Putamen (tissue), 1 donor: ENCODE results near the gene HOXB4.

Experiments
- DNase-seq: peaks from one replicate; pipeline ENCODE4 v3.0.0-alpha.2; 2016; ENCODE audit warnings: low spot score

The HOXB4 gene

DNA sequence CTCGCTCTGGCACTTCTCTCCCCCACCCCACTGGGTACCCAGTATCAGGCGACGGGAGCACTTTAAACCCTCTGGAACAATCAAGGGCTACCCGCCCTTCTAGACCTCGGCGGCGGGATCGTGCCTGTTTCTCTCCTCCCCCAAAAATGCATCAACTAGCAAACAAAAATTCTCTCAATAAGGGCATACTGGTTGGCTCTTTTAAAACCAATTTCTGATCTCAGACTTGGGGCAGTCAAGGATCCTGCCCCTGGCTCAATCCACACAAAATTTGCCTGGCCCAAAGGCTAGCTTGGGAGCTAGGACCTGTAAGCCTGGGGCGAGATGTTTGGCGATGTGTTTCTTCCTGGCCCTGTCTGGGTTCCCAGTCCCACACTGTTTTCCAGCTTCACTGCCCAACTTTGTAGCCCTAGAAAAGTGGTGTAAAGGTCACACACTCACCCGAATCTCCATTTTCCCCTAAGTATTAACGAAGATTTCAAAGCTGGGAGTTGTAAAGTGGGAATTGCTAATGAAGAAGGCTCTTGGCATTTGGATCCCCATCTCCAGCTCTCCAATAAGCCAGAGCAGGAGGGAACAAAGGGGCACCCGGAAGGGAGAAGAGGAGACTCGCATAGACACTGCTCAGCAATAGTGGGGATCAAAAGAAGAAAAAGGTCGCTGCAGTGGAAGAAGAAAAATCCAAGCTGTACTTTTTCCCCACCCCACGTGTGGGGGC, 18.9 kb downstream of the HOXB4 start:
- no peak for DNase-seq

DNA sequence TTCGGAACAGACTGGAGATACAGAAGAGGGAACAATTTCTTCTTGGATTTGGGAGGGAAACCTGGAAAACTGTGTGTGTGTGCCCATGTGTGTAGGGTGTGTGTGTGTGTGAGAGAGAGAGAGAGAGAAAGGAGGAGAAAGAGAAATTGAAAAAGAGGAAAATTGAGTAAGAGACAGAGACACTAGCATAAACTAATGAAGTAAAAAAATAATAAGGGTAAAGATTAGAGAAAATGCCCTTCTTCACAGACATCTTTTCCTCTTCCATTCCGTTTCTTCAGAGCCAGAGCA, 19.4 kb downstream of the HOXB4 start:
- DNase-seq = no peak

DNA sequence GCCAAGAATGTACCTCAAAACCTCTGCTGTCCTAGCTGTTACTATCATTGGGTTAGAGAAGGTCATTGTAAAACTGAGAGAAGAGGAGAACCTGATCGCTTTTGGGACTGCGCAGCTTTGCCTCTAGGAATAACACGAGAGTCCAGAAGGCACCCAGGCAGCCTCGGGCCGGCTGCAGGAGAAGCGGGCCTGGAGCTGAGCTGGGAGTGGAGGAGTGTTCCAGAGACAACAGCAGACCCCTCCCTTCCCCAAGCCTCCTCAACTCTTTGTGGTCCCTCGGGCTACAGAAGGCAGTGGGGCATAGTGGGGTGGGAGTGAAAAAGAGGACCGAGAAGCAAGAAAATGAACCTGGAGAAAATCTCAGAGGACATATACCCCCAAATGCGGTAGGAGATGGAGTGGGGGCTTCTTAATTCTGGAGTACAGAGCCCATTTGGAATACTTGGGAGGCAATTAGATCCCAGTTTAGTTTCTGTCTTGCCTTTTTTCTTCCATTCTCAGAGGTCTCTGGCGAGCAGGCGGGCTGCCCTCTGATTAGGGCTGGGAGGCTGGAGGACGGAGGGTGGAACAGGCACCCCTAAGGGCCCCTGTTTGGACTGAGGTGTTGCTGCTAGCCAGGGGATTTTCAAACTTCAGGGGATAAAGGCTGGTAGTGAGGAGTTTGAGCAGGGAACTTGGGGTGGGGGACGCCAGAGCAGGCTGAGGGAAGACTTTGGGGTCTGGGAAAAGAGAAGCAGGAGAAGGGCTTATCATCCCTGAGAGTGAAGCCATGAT, 19.9 kb downstream of the HOXB4 start:
- DNase-seq = no peak

DNA sequence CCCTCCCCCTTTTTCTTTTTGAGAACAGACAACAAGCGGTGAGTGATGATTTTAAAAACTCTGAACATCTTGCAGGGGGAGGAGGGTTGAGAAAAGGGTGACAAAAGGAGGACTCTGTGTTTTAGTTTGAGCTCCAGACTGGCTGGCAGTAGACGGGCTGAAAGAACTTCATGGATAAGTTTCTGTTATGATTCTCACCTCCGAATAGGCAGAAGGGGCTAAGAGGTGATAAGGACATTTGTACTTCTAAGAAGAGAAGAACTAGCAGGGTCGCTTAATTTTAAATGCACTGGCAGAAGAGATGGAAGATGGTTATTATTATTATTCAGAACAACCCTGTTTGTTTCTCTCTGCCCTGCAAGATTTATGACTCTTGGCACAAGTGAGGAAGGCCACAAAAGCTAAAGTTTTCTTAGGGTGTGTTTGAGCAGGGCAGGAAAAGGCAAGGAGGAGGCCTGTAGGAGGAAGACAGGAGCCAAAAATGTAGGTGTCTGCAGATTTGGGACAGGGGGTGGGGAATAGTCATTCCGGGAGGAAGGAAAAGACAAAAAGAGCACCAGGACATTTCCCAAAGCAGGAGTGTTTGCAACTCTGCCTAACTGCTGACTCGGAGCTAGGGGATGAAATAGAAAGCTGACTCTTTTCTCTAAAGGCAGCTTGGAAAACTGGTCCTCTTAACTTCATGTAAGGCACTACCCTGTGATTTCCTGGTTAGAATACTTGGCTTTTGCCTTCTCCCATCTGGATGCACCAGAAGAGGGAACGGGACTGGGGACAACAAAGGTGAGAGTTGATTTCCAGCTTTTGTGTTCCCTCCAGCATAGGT, 21.4 kb downstream of the HOXB4 start:
- no peak for DNase-seq

DNA sequence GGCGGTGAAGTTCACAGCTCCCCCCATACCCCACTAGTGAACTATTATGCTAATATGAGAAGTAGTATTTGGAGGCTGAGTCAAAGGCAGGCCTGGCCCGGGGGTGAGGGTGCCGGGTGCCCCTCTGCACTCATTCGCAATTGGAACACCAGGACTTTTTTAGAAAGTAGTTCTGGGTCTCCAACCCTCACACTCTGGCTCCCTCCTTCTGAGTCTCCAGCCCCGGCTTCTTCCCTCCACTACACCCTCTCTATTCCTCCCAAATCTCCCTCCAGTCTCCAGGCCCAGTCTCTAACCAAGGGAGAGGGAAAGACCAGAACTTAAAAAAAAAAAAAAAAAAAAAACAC, 21.9 kb downstream of the HOXB4 start:
- no peak for DNase-seq

DNA sequence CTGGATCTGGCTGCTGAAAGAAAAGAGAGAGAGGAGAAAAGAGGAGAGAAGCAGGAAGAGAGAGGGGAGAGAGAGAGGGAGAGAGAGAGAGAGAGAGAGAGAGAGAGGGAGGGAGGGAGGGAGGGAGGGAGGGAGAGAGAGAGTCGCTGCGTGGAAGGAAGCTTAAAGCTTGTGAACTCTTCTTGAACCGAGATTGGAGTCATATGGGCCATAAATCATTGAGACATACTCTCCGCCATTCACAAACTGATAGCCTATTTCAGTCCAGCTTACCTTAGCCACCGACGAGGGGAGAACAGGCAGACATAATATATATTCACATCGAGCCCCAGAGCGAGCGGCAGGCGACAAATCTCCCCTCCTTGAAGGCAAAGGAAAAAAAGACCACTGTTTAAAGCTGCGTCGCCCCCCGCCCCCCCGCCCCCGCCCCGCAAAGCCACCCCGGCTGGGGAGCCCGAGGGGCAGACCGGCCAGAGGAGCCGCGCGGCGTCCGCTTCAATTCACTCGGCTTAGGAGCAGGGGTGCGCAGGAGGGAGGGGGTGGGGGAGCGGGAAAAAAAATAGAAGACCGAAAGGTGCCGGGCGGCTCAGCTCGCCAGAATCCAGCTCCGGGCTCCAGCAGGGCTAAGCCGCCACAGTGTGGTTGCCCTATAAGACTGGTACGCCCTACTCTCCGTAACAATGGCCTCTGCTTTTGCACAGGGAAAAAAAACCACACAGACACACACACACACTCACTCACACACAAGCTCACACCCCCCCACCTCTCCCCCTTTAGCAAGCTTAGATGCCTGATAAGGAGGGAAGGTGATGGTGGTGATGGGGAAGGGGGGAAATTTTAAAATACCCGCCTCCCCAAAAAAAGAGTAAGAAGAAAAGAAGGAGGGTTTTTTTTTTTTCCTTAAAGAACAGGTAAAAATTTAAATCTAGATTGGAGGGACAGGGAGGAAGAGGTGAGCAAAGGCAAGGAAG, 22.6 kb downstream of the HOXB4 start:
- no peak for DNase-seq

DNA sequence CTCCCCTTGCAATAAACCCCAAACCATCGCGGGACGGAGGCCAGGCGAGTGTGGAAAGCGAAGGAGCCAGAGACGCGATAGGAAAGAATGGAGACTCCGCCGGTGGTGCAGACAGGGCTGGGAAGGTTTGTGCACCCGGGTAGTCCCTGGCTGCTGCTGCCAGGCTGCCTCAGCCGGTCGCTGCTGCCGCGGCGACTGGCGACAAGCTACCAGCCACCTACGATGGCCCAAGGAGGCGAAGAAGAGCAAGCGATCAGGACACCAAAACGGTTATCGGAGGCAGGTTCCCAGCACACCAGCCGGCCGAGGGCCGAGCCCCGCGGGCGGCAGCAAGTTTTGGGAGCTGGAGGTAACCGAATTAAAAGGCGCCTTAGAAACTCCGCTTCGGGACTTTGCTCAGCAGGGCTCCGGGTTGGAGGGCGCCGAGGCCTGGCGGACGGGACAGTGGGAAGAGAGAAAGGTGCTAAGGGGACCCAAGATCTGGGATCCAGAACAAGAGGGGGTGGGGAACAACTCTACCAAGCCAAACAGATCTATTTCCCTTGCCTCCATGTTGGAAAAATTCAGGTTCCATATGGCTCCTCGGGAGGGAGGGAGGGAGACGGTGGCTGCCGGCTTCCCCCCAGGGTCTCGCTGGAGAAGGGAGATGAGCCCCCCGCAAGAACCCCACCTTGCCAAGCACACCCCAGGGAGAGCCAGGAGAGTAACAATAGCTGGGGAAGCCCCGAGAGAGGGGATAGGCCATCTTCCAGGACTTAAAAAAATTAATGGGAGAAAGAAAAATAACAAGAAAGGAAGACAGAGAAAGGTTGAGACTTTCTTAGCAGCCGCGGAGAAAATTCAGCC, 23.5 kb downstream of the HOXB4 start:
- no peak for DNase-seq

DNA sequence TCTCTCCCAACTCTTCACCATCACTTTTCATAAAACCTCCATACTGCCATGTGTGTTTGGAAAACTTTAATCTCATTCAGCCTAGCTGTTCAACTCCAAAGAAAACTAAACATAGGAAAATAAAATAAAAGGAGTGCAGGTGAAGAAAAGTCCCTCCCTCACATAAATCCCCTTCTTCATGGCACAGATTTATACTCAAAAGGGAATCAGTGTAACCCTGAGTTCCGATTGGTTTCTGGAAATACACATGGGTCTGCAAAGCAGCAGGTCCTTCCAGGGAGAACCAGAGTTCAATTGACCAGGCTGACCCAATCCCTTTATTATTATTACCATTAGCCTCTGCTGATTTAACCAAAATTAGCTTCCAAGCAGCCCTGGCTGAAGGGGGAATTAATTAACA, 24.3 kb downstream of the HOXB4 start:
- DNase-seq = no peak

DNA sequence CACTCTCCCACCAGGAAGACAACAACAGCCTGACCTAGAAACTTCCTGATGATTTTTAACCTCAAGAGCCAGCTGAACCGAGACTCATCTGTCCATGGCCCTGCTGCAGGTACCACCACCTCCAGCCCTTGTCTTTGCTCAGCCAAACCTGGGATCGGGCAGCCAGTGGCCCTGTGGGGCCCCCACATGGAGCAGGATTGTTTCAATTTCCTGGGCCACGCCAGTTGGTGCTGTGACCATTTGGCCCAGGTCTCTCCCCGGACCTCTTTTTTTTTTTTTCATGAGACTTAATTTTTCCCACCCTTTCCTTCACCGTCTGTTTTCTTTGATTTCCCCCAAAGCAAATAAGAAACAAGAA, 25.0 kb downstream of the HOXB4 start:
- DNase-seq = no peak

DNA sequence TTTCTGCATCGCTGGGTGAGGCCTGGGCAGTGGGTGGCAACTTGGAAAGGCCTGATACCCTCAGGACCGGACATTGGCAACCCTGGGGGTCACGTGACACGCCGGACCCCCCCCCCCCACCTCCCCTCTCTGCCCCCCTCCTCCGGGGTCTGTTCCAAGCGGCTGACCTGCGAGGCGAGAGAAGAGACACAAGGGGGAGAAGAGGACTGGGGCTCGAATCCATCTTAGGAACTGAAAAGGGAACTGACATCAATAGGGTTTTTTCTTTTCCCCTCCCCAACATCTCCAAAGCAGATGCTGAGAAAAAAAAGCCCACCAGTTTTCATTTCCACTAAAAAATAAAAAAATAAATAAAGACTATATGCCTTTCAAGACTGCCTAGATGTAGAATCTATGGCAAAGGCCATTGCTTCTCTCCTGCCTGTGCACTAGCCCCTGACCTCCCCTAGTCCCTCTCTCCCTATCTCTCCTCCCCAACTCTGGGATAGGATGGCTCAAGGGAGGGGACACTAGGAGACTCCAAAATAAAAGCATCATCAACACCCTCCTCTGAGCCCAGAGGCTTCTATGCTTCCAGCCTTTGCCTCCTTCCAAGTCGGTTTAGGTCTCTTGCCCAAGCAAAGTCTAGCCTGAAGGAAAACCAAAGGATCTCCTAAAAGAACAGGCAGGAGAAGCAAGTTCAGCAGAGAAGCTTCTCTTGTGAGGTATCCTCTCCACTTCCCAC, 25.5 kb downstream of the HOXB4 start:
- DNase-seq = no peak

DNA sequence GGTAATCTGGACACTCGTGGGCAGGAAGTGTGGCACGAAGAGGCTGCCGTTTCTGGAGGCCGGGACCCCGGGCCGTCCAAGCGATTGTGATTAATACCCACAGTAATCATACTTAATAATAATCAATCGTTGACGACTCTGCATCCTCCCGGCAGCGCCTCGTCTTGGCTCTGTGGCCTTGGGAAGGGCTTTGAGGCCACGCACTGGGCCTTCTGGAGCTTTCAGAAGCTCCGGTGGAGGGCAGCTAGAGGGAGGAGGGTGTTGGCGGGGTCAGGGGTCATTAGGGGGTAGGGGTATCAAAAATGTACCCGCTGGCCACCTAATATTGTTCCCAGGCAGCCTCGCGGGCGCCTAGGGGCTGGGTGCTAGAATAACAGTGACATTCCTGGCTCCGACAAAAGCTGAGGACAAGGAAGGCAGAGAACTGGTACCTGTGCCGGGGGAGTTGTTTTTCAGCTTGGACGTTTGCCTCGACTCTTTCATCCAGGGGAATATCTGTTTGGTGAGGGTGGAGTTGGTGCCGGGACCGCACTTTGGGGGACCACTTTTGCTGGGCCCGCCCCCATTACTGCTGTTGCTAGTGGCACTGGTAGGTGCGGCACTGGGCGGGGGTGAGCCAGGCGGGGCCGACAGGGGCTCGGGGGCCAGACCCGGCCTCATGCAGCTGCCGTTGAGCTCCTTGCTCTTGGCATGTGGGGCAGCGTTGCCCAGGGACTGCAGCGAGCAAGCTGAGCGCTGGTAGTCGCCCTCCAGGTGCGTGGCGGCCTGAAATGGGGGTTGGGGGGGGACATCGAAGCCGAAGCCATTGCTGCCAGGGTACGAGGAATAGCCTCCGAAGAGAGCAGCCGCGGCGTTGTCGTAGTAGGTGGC, 26.3 kb downstream of the HOXB4 start:
- DNase-seq = no peak

DNA sequence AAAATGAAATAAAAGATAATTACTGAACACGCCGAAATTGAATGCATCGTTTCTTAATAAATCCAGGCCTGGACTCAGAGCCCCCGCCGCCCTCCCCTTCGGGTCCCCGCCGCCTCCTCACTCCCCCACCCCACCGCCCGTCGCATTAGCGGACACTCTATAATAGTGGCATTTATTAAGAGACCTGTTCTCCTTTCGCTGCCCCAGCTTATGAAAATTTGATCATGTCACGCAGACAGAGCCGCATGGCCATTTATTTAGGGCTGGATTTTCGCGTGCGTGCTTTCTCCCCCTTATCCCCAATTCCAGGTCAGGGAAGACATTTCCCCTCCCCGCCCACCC, 27.0 kb downstream of the HOXB4 start:
- no peak for DNase-seq

DNA sequence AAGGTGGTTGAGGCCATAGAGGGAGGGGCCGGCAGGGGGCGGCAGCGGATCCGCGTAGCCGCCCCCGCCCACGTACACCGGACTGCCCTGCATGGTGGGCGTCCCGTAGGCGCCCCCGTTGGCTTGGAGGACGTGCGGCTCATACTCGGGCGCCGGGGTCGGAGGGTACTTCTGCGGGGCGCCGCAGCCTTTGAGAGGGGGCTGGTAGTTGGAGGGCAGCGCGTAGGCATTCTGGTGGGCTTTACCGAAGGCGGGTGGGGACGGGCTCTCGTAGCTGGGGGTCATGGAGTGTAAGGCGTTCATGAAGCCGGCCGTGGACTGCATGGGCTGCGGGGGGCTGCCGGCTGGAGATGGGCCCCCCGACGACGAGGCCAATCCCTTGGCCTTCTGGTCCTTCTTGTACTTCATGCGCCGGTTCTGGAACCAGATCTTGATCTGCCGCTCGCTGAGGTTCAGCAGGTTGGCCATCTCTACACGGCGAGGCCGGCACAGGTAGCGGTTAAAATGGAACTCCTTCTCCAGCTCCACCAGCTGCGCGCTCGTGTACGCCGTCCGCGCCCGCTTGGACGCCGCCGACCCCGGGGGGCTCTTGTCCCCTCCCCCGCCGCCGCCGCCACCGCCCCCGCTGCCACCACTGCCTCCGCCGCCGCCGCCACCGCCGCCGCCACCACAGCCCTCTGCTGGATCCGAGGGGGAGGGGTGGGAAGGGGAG, 27.5 kb downstream of the HOXB4 start:
- no peak for DNase-seq

DNA sequence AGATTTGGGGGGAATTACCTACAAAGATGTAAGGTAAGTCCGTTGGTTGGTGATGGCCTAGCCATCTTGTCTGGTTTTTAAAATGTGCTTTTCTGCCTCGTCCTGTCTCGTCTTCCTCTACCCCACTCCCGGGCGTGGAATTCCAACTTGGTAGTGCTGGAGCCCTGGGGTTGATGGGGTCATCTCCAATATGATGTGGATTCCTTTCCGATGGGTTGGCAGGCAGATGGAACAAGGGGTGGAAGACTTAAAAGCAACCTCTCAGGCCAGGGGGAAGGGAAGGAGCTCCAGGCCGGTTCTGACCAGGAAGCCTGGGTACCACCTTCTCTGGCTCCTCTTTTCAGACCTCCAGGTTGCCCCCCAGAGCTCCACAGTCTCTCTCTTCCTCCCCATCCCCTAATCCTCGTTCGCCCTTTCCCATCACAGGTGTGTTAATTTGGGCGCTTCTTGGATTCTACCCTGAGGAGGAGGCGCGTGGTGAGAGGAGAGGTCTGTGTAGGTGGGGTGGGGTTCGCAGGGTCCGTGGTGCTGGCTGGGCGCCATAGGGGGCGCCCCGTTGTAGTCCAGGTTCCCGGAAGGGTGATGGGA, 28.1 kb downstream of the HOXB4 start:
- no peak for DNase-seq

DNA sequence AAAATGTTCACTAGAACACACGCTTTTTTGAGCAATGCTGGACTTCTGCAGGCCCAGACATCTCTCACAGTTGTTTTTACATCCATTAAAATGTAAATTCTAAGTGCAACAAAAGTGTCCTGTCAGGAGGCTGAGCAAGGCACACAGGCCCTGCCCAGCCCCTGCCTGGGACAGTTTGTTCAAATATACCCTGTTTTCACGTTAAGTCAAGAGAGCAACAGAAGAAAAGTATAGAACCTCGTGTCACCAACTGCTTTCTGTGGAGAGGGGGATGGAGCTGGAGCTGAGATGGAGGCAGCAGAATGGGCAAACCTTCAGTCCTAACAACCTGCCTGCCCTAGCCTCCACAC, 28.9 kb downstream of the HOXB4 start:
- no peak for DNase-seq

DNA sequence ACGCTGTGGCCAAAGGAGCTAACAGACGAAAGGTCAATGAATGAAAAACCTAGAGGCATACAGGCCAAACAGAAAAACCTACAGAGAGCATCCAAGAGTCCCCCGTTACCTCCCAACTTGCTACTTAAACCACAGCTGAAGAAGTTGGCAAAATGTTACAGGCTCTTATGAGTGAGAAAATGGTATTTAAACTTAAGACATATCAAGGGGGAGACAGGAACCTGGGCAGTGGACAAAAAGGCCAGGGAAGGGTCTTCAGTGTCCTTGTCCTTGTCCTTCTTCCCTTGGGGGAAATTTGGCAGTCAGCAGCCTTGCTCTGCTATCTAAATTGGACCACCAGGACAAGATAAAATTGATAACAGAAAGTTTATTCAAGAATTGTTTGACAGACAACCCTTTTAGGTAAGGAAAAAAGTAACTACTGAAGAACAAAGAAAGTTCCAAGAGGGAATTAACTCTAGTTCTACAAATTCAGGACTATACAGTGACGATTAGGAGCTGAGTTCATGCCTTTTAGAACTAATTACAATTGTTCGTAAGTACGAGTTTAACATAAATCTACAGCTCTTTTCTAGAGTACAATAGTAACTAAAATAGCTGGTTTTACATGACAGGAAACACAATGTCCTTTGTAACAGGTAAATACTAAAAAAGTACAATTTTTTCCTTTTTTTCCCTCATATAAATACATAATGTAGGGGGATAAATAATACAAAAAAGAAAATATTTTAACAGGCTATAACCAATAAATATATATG, 29.4 kb downstream of the HOXB4 start:
- DNase-seq = no peak

DNA sequence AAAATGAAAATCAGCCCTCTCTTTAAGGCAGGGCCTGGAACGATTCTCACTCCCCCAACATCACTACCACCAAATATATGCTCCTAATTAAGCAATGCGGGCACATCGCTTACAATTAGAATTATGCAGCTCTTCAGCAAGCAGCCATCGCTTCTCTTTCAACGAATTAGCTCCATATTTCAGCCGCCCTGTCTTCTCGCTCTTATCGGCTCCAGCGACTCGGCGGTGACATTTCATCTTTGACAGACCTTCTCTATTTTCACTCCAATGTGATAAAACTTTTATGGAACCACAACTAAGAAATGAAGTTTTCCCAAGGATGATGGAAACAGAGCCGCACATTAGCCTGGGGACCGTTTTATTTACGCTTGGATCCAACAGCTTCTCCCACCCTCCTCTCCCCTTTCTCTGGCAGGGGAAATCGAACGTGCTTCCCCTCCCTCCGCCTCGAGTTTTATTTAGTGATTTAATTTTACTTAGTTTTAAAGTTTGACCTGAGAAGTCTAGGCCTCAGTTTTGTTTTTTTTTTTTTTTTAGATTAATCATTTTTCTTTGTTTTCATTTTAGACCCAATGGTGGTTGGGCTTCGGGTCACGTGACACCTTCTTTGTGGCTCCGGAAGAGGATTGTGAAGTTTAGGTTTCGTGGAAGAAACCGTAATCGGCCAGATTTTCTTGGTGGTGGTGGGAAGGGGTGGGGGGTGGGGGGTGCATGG, 30.2 kb downstream of the HOXB4 start:
- DNase-seq = no peak
